ENCODE data around the gene BUB3.

DNA sequence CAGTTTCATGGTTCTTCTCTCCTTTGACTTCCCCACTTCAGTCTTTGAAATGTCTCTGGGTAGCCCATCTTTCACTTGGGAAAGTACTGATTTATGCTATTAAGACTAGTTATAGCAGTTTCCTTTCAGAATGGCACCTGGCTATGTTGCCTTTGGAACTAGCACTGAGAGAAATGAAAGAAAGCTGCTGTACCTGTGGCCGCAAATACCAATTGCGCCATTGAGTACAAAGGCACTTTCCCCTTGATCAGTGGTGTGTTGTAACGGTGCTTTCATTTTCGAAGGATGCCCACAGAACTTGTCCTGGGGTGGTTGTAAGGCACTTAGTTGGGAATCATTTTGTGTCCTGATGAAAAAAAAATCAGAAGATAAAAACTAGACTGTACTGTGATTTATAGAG, 16.8 kb downstream of the BUB3 start:
- TF ChIP-seq POLR2A (IDR thresholded peaks at IDR 0.05; ENCODE audit: low read depth, low read length) (no peak), POLR2AphosphoS5 (IDR thresholded peaks at IDR 0.05; ENCODE audit: low read depth, low read length) (no peak), TAF1 (IDR thresholded peaks at IDR 0.05; ENCODE audit: low read depth, low read length) (no peak), SPI1 (IDR thresholded peaks at IDR 0.05; ENCODE audit: low read depth, low read length) (no peak)
